B cell (primary cell): ENCODE results near the gene MKS1.

Source experiments
- CTCF ChIP-seq: fragments of 200-600 bp; IDR thresholded peaks from one replicate; pipeline ENCODE4 v1.8.0; 2022; ENCODE audit warnings: antibody characterized with exemption, mild to moderate bottlenecking
- EZH2 ChIP-seq: IDR thresholded peaks from 2 replicates; pipeline ENCODE4 v1.6.1; 2012; ENCODE audit warnings: borderline replicate concordance, low read depth, mild to moderate bottlenecking, moderate library complexity, low read length; ENCODE audit not compliant: insufficient read depth, poor library complexity, severe bottlenecking

- TF ChIP-seq CTCF (no peak), EZH2 (no peak)
These were observed 37.3 kb downstream of the MKS1 start for GRCh38 chr17:58181796-58182195.
